ENCODE measurements around the gene ATP5MC2.
"Not testable (repeated sequence)": the region's sequence is repeated elsewhere in the genome, so short reads cannot be mapped to it uniquely, and the experiment has no call there.

Gene ATP5MC2

GRCh38 chr12:53644133-53644532 lies 31.8 kb downstream of the ATP5MC2 start:
- no peak for DNase-seq

- DNase-seq = no peak
These were observed 32.5 kb downstream of the ATP5MC2 start for GRCh38 chr12:53643232-53643979.

- DNase-seq = no peak
These were observed 37.8 kb downstream of the ATP5MC2 start for GRCh38 chr12:53638057-53638456.

GRCh38 chr12:53636641-53637040 lies 39.2 kb downstream of the ATP5MC2 start:
- DNase-seq = no peak

GRCh38 chr12:53635708-53636107 lies 40.2 kb downstream of the ATP5MC2 start:
- not testable (repeated sequence) for DNase-seq

- DNase-seq = no peak
These were observed 44.2 kb downstream of the ATP5MC2 start for GRCh38 chr12:53631721-53632120.

GRCh38 chr12:53627919-53628318 lies 48.0 kb downstream of the ATP5MC2 start:
- no peak for DNase-seq

GRCh38 chr12:53626702-53627169 lies 49.1 kb downstream of the ATP5MC2 start:
- DNase-seq = no peak

- peak; percentile 97 for DNase-seq
These were observed 49.8 kb downstream of the ATP5MC2 start, which contains the start of gene ATF7 for GRCh38 chr12:53625946-53626701. TSS of gene ATF7 (minus strand) at chr12:53626382. CDS start at chr12:53601000, 25,382 bp downstream.

GRCh38 chr12:53625373-53625945 lies 50.4 kb downstream of the ATP5MC2 start:
- no peak for DNase-seq

GRCh38 chr12:53624956-53625355 lies 50.9 kb downstream of the ATP5MC2 start:
- no peak for DNase-seq

GRCh38 chr12:53624458-53624857 lies 51.4 kb downstream of the ATP5MC2 start:
- DNase-seq = no peak

- no peak for DNase-seq
These were observed 52.1 kb downstream of the ATP5MC2 start for GRCh38 chr12:53623548-53624385.

- no peak for DNase-seq
These were observed 53.2 kb downstream of the ATP5MC2 start for GRCh38 chr12:53622724-53623123.

- DNase-seq = no peak
These were observed 57.6 kb downstream of the ATP5MC2 start for GRCh38 chr12:53618275-53618674.

GRCh38 chr12:53617700-53618099 lies 58.2 kb downstream of the ATP5MC2 start:
- no peak for DNase-seq

GRCh38 chr12:53616950-53617349 lies 58.9 kb downstream of the ATP5MC2 start:
- no peak for DNase-seq

Measured in NCI-H748 treated with DMSO at 0.1 percent for 48 hours (cell line).